SH-SY5Y (cell line): Measurements from ENCODE around the gene ITGB5.

Experiments used
- GATA2 ChIP-seq: IDR thresholded peaks from 2 replicates; pipeline ENCODE4 v1.6.1; 2011; ENCODE audit warnings: mild to moderate bottlenecking, low read depth, low read length
- GATA3 ChIP-seq: IDR thresholded peaks from 2 replicates; pipeline ENCODE4 v1.6.1; 2011; ENCODE audit warnings: low read depth, mild to moderate bottlenecking, low read length, moderate library complexity

Gene ITGB5

GRCh38 chr3:124885466-124886167 is 1.5 kb downstream of the ITGB5 start:
- TF ChIP-seq GATA2 (no peak), GATA3 (no peak)

- TF ChIP-seq GATA2 (no peak), GATA3 (no peak)
Measured at GRCh38 chr3:124884474-124885101, 2.6 kb downstream of the ITGB5 start.

GRCh38 chr3:124883766-124884473 is 3.2 kb downstream of the ITGB5 start:
- no peak for TF ChIP-seq GATA2
- no peak for TF ChIP-seq GATA3

- TF ChIP-seq GATA2 (no peak), GATA3 (no peak)
Measured at GRCh38 chr3:124882816-124883747, 4.1 kb downstream of the ITGB5 start.

GRCh38 chr3:124881976-124882697 is 5.0 kb downstream of the ITGB5 start:
- TF ChIP-seq GATA3 (no peak), GATA2 (no peak)

GRCh38 chr3:124879337-124879680 is 7.9 kb downstream of the ITGB5 start:
- TF ChIP-seq GATA3 (no peak), GATA2 (no peak)

- TF ChIP-seq GATA2, result no peak
- no peak for TF ChIP-seq GATA3
Measured at GRCh38 chr3:124878561-124879336, 8.4 kb downstream of the ITGB5 start.

- TF ChIP-seq GATA2 (no peak), GATA3 (no peak)
Measured at GRCh38 chr3:124877674-124878073, 9.5 kb downstream of the ITGB5 start.

- TF ChIP-seq GATA3, result no peak
Measured at GRCh38 chr3:124876401-124876878, 10.7 kb downstream of the ITGB5 start.

GRCh38 chr3:124873226-124873625 is 13.9 kb downstream of the ITGB5 start:
- TF ChIP-seq GATA2 (no peak), GATA3 (no peak)

- TF ChIP-seq GATA3, result no peak
- no peak for TF ChIP-seq GATA2
Measured at GRCh38 chr3:124867511-124867910, 19.7 kb downstream of the ITGB5 start.

- TF ChIP-seq GATA2 (no peak), GATA3 (no peak)
Measured at GRCh38 chr3:124862006-124862405, 25.2 kb downstream of the ITGB5 start.

- TF ChIP-seq GATA3 (no peak), GATA2 (no peak)
Measured at GRCh38 chr3:124861041-124861440, 26.1 kb downstream of the ITGB5 start.
